Activated T-cell treated with anti-CD3 and anti-CD28 coated beads for 48 hours (primary cell): ENCODE results near the gene FTSJ1.
A peak's percentile ranks its signal among the peaks of the same experiment; 100 is the strongest.
"Not testable (repeated sequence)": the region's sequence is repeated elsewhere in the genome, so short reads cannot be mapped to it uniquely, and the experiment has no call there.

Experiments
- DNase-seq: peaks from one replicate; pipeline ENCODE4 v3.0.0-alpha.2; 2020; ENCODE audit warnings: low read depth

FTSJ1 gene

GRCh38 chrX:48498374-48498809 lies 22.4 kb downstream of the FTSJ1 start:
- no peak for DNase-seq

GRCh38 chrX:48504261-48504660 lies 28.3 kb downstream of the FTSJ1 start:
- DNase-seq, result no peak

- DNase-seq, result no peak
Measured at GRCh38 chrX:48505481-48505880, 29.5 kb downstream of the FTSJ1 start.

- DNase-seq, result no peak
Measured at GRCh38 chrX:48507246-48507645, 31.2 kb downstream of the FTSJ1 start.

GRCh38 chrX:48508400-48509244 lies 32.6 kb downstream of the FTSJ1 start, which contains the start of gene PORCN:
TSS of gene PORCN (plus strand) at chrX:48508992. CDS start at chrX:48509821, 829 bp downstream.
- peak; percentile 78 for DNase-seq

GRCh38 chrX:48509245-48509590 lies 33.2 kb downstream of the FTSJ1 start:
- DNase-seq, result no peak

- no peak for DNase-seq
Measured at GRCh38 chrX:48509619-48510018, 33.6 kb downstream of the FTSJ1 start.

GRCh38 chrX:48511560-48511959 lies 35.6 kb downstream of the FTSJ1 start:
- DNase-seq, result no peak

- no peak for DNase-seq
Measured at GRCh38 chrX:48512371-48512935, 36.5 kb downstream of the FTSJ1 start.

GRCh38 chrX:48513670-48514069 lies 37.7 kb downstream of the FTSJ1 start:
- DNase-seq, result no peak

GRCh38 chrX:48514126-48514806 lies 38.3 kb downstream of the FTSJ1 start:
- no peak for DNase-seq

GRCh38 chrX:48514868-48515460 lies 39.0 kb downstream of the FTSJ1 start:
- no peak for DNase-seq

- DNase-seq, result no peak
Measured at GRCh38 chrX:48515842-48516241, 39.8 kb downstream of the FTSJ1 start.

GRCh38 chrX:48516285-48516684 lies 40.3 kb downstream of the FTSJ1 start:
- DNase-seq, result no peak

GRCh38 chrX:48516987-48517386 lies 41.0 kb downstream of the FTSJ1 start:
- DNase-seq, result no peak

- not testable (repeated sequence) for DNase-seq
Measured at GRCh38 chrX:48519481-48519880, 43.5 kb downstream of the FTSJ1 start.

- no peak for DNase-seq
Measured at GRCh38 chrX:48520455-48520854, 44.5 kb downstream of the FTSJ1 start.

- DNase-seq, result no peak
Measured at GRCh38 chrX:48520976-48521352, 45.0 kb downstream of the FTSJ1 start.

GRCh38 chrX:48521353-48522243 lies 45.6 kb downstream of the FTSJ1 start, which contains the start of gene EBP:
TSS of gene EBP (plus strand) at chrX:48521808. CDS start at chrX:48523772, 1,964 bp downstream.
- DNase-seq, result peak; percentile 92

- no peak for DNase-seq
Measured at GRCh38 chrX:48522291-48522690, 46.3 kb downstream of the FTSJ1 start.

GRCh38 chrX:48523682-48524081 lies 47.7 kb downstream of the FTSJ1 start:
- DNase-seq, result no peak
